ENCODE results near the gene MUC12.

The MUC12 gene

DNA sequence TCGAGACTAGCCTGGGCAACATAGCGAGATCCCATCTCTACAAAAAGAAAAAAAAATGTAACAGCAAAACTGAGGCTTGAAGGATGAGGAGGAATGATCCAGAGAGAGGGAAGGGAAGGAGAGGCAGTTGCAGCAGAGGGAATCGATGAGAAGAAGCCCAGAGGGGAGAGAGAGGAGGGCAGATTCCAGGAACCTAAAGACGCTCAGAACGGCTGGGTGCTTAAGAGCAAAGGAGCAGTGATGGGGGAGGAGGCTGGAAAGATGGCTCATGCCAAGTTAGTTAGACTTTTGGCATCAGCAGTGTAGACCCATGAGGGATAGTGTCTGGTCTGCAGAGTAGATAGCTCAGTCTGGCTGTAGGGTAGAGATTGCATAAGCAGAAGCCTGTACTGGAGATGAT lies 40.3 kb downstream of the MUC12 start:
- TF ChIP-seq, protein P1, sequence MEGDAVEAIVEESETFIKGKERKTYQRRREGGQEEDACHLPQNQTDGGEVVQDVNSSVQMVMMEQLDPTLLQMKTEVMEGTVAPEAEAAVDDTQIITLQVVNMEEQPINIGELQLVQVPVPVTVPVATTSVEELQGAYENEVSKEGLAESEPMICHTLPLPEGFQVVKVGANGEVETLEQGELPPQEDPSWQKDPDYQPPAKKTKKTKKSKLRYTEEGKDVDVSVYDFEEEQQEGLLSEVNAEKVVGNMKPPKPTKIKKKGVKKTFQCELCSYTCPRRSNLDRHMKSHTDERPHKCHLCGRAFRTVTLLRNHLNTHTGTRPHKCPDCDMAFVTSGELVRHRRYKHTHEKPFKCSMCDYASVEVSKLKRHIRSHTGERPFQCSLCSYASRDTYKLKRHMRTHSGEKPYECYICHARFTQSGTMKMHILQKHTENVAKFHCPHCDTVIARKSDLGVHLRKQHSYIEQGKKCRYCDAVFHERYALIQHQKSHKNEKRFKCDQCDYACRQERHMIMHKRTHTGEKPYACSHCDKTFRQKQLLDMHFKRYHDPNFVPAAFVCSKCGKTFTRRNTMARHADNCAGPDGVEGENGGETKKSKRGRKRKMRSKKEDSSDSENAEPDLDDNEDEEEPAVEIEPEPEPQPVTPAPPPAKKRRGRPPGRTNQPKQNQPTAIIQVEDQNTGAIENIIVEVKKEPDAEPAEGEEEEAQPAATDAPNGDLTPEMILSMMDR (conservative IDR thresholded peaks at IDR 0.05) = no peak
- no peak for TF ChIP-seq ZFX (IDR thresholded peaks at IDR 0.05)
- no peak overlapping the region for H3K27ac ChIP-seq

DNA sequence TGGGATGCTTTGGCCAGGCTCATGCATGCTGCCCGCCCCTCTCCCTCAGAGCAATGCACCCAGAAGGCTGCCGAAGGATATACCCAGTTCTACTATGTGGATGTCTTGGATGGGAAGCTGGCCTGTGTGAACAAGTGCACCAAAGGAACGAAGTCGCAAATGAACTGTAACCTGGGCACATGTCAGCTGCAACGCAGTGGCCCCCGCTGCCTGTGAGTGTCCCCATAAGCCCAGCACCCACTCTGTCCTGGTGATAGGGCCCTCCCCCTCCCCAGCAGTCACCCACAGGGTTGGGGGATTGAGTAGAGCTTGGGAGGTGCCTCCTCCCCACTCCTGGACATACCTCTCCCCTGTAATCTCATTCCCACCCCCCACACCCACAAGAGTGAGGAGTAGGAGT lies 43.6 kb downstream of the MUC12 start:
- TF ChIP-seq, protein P1 (conservative IDR thresholded peaks at IDR 0.05) = no peak
- no peak for TF ChIP-seq ZFX (IDR thresholded peaks at IDR 0.05)
- no peak overlapping the region for H3K27ac ChIP-seq

DNA sequence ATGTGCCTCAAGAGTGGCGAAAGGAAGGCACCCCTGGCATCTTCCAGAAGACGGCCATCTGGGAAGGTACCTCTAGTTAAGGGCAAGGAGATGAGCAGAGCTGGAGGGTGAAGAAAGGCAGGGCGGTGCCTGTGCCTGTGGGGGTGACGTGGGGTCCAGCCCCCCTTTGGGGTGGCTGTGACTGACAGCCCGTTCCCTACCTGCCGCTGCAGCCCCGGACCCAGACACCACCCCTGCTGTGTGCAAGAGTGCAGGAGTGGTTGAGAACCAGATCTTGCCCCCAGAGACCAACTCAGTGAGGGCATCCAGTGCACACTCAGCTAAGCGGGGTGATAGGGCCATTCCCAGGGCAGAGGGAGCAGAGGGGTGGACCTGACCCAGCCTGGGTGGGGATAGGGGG lies 46.3 kb downstream of the MUC12 start:
- no peak overlapping the region for H3K27ac ChIP-seq
- no peak for TF ChIP-seq ZFX (IDR thresholded peaks at IDR 0.05)
- TF ChIP-seq, protein P1 (conservative IDR thresholded peaks at IDR 0.05) = no peak

DNA sequence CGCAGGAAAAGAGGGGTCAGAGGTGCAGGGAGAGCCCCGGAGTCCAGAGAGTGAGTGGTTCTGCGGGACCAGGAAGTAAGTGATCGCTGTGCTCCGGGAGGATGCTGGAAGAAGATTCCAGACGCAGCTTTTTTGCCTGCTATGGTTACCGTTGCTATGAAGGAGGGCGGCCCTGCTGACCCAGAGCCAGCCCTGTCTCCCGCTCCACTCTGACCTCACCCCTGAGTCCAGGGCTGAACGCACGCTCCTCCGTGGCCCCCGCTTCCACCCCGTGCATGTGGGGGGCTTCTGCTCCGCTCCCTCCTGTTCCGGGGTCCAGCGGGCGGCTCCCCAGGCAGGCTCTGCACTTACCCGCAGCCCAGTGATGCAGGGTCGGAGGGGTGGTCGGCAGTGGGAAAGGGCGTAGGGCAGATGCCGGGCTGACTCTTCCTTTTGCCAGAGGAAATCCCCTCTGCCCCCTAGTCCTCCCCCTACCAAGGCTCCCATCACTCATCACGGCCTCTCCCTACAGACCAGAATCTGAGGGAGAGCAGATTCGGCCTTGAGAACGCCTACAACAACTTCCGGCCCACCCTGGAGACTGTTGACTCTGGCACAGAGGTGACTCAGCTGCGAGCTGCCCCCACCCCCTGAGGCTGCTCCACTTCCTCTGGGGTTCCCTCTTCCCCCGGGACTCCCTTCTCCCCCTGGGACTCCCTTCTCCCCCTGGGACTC lies 47.9 kb downstream of the MUC12 start:
- H3K27ac ChIP-seq = no peak overlapping the region
- no peak for TF ChIP-seq ZFX (IDR thresholded peaks at IDR 0.05)
- TF ChIP-seq, protein P1 (conservative IDR thresholded peaks at IDR 0.05) = no peak

DNA sequence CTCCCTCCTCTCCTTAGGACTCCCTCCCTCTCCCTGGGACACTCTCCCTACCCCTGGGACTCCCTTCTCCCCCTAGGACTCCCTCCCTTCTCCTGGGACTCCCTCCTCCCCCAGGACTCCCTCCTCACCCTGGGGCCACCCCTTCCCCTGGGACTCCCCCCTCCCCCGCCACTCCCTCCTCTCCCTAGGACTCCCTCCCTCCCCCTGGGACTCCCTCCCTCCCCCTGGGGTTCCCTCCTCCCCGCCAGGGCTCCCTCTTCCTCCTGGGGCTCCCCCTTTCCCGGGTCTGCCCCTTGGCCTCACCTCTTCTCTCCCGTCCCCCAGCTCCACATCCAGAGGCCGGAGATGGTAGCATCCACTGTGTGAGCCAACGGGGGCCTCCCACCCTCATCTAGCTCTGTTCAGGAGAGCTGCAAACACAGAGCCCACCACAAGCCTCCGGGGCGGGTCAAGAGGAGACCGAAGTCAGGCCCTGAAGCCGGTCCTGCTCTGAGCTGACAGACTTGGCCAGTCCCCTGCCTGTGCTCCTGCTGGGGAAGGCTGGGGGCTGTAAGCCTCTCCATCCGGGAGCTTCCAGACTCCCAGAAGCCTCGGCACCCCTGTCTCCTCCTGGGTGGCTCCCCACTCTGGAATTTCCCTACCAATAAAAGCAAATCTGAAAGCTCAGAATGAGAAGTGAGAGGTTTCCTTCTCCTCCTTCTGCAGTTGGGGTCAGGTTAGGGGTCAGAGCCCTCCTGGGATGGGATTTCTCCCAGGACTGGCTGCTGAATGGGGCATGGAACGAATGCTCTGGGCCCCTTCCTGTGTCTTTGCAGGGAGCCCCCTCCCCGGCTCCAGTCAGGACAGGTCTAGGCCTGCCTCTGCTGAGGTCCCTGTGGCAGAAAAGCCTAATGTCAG lies 49.2 kb downstream of the MUC12 start:
- TF ChIP-seq, protein P1 (conservative IDR thresholded peaks at IDR 0.05) = no peak
- TF ChIP-seq ZFX (IDR thresholded peaks at IDR 0.05) = no peak
- H3K27ac ChIP-seq = no peak overlapping the region

DNA sequence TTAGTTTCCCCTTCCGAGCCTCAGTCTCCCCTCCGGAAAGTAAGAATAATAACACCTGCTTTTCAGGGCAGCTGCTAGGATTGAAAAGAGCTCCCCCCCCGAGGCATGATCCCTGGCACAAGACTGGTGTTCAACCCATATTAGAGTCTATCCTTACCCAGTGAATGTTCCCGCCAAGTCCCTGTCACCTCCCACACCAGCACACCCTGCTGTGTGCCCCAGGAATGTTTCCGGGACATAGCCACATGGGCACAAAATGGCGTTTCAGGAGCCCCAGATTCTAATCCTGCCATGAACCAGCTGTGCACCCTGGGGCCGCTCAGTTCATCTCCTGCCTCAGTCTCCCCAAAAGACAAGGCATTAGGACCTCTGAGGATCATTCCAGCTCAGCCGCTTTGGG lies 51.1 kb downstream of the MUC12 start:
- TF ChIP-seq, protein P1 (conservative IDR thresholded peaks at IDR 0.05) = no peak
- no peak for TF ChIP-seq ZFX (IDR thresholded peaks at IDR 0.05)
- no peak overlapping the region for H3K27ac ChIP-seq

DNA sequence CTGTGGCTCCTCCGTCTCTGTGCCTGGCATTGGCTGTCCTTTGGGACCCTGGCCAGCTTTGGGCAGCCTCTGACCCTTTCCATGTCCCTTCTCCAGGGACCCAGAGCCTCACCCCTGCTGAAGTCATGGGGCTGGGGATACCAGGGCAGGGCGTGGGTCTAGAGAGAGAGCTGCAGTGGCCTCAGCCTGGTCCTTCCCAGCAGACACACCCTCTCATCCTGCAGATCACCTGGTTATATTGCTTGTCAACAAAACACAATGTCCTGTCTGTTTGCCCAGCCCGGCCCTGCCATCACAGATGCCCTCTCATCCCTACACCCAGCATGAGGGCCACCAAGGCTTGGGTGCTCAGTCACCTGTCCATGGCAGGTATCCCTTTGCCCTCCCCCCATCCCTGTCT lies 52.3 kb downstream of the MUC12 start:
- no peak overlapping the region for H3K27ac ChIP-seq
- TF ChIP-seq, protein P1 (conservative IDR thresholded peaks at IDR 0.05) = no peak
